Activated CD8-positive, alpha-beta memory T cell treated with anti-CD3 and anti-CD28 coated beads for 36 hours (primary cell): ENCODE data around the gene IARS2. TPM values are rescaled to one million over a fixed set of nuclear protein-coding genes. Genes with fewer than 3 reads are reported as not detected.
"Not testable (repeated sequence)": the region's sequence is repeated elsewhere in the genome, so short reads cannot be mapped to it uniquely, and the experiment has no call there.

Source experiments
- CTCF ChIA-PET: fragments of 350-600 bp; sonication (Branson Sonifier 250); formaldehyde crosslinking; loops from one replicate; lab custom pipeline; 2021; ENCODE audit warnings: antibody characterized with exemption; lab: Charles Lee
- POLR2A ChIA-PET: fragments of 350-600 bp; sonication (Branson Sonifier 250); formaldehyde crosslinking; loops from one replicate; lab custom pipeline; 2021; ENCODE audit warnings: antibody characterized with exemption; lab: Charles Lee
- total RNA-seq, 2 experiments: library from RNA; stranded (reverse); gene quantifications; one replicate each; pipeline ENCODE4 v1.2.3, GENCODE V29; 2021

Gene IARS2
- 10 to 100 TPM; 79.0 to 80.8 TPM for total RNA-seq

GRCh38 chr1:220094016-220094911 is at the start of gene IARS2:
IARS2 (plus strand) TSS chr1:220094132; CDS start chr1:220094217, 85 bp downstream.
- POLR2A ChIA-PET: no interaction called here
- CTCF ChIA-PET: no interaction called here

- CTCF ChIA-PET: interaction anchor here (0.5 kb wide), 1 partner anchor 46 kb away, joined by 3 read pairs; no protein-coding TSS in a partner anchor
- POLR2A ChIA-PET: interaction anchor here (0.6 to 0.7 kb wide), 2 partner anchors 24 to 45 kb away, joined by 3 to 4 read pairs; no protein-coding TSS in a partner anchor
Observed at GRCh38 chr1:220044678-220045355, 49.1 kb upstream of the IARS2 start.

- ChIA-PET POLR2A (interaction anchor here (0.7 kb wide), 1 partner anchor 44 kb away, joined by 3 read pairs; no protein-coding TSS in a partner anchor), CTCF (interaction anchor here (0.6 kb wide), 1 partner anchor 10 kb away, joined by 4 read pairs; no protein-coding TSS in a partner anchor)
Observed at GRCh38 chr1:220045356-220046051, 48.4 kb upstream of the IARS2 start.

- ChIA-PET POLR2A (interaction anchor here (1.0 kb wide), 1 partner anchor 43 kb away, joined by 3 read pairs; the partner anchor contains the start of gene BPNT1), CTCF (interaction anchor here (0.6 kb wide), 1 partner anchor 10 kb away, joined by 4 read pairs; no protein-coding TSS in a partner anchor)
Observed at GRCh38 chr1:220046052-220046930, 47.6 kb upstream of the IARS2 start, which contains the start of gene EPRS1. EPRS1 (minus strand) TSS chr1:220046505; CDS start chr1:220046388, 117 bp downstream.

DNA sequence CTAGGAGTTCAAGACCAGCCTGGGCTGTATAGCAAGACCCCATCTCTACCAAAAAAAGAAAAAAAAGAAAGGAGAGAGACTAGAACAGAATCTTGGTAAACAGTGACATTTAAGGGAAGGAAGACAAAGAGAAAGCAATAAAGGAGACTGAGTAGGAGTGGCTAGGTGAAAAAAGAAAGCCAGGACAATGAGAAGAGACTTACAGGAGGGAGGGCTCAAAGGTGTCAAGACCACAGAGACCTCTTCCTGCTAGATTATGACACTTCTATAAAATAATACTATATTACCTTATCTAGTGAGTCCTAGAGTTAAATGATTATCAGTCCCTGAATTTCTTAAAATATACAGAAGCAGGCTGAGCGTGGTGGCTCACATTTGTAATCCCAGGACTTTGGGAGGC is 37.6 kb upstream of the IARS2 start:
- ChIA-PET CTCF (no interaction called here), POLR2A (no interaction called here)

DNA sequence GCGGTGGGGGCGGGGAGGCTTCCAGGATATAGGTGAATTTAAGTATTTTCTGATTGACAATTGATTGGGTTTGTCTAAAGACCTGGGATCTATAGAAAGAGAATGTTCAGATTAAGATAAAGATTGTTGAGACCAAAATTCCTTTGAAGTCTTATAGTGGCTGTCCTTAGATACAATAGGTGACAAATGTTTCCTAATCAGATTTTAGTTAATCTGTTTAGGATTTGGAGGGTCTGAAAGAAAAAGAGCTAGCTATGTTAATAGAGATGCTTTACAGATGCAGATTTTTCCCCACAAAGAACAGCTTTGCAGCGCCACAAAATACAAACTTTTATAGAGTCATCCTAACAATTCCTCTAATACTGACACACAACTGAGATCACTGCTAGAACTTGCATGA is 33.1 kb upstream of the IARS2 start:
- ChIA-PET POLR2A (no interaction called here), CTCF (no interaction called here)

DNA sequence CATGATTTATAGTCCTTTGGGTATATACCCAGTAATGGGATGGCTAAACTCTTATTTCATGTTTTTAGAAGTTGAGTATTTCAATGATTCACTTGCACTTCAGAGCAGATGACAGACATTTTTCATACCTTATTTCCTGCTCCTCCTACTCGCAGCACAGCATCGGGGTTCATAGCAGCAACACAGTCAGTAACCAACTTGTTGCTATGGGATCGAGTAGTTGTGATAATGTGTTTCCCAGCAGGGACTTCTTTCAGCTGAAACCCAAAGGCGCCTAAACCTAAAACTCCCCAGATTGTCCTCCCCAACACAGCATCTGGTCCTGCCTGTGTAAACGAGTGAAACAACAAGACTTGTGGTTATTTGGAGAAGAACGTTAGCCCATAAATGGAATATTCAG is 31.3 kb upstream of the IARS2 start:
- ChIA-PET POLR2A (no interaction called here), CTCF (no interaction called here)

- CTCF ChIA-PET: interaction anchor here (1.9 kb wide), 1 partner anchor 9 kb away, joined by 3 read pairs; no protein-coding TSS in a partner anchor
- POLR2A ChIA-PET: no interaction called here
Observed at GRCh38 chr1:220067269-220068204, 26.4 kb upstream of the IARS2 start.

DNA sequence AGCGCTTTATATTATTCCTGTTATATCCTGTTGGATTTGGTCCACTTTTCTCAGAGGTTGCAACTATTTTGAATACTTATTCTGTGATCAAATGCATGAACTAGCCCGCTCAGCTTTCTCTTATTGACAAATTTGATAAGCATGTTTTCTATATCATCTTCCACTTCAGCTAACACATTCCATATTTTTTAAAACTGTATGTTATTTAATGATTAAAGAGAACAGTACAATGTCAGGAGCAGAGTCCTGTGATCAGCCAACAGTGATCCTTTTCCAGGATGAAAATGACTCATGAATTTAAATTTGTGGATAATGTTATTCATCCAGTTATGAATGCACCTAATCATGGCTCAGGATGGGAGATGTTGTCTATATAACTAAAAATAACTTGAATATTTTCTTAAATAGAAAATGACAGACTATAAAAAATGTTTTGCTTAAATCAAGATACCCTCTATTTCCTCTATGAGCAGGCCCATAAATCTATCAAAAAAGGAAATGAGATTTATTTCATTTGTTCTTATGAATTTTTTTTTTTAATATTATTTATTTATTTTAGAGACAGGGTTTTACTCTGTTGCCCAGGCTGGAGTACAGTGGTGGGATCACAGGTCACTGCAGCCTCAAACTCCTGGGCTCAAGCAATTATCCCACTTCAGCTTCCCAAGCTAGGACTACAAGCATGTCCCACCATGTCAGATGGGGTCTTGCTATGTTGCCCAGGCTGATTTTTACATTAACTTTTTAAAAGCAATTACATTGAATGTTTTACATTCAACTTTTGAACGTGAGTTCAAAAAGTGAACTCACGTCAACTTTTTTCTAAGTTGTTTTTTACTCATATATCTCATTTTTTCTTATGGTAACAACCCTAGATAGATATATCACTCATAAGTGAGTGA is 16.8 kb upstream of the IARS2 start:
- CTCF ChIA-PET: no interaction called here
- POLR2A ChIA-PET: no interaction called here

- ChIA-PET POLR2A (no interaction called here), CTCF (no interaction called here)
Observed at GRCh38 chr1:220077887-220078286, 16.0 kb upstream of the IARS2 start.

DNA sequence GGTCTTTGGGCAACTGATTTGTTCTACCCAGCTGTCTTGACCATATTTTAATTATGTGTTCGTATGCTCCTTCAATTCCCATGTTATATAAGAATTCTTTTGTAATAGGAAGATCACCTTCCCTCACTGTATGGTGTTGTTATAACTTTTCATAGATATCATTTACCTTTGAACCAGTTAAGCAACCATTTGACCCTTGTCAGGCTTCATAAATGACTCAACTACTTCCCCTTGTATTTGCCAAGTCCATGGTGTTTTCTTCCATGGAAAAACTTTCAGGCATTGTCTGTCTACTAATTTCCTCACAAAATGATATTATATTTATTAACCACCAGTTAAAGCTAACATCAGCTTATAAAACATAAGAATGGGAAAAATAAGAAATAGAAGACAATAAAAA is 9.5 kb upstream of the IARS2 start:
- POLR2A ChIA-PET: no interaction called here
- CTCF ChIA-PET: interaction anchor here (0.8 kb wide), 2 partner anchors 15 to 95 kb away, joined by 3 read pairs; no protein-coding TSS in a partner anchor

DNA sequence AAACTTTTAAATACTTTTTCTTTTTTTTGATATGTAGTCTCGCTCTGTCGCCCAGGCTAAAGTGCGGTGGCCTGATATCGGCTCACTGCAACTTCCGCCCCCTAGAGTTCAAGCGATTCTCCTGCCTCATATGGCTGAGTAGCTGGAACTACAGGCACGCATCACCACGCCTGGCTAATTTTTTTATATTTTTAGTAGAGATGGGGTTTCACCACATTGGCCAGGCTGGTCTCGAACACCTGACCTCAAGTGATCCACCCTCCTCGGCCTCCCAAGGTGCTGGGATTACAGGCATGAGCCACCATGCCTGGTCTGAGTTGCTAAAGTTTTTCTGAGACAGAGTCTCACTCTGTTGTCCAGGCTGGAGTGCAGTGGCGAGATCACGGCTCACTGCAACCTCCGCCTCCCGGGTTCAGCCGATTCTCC is 7.7 kb upstream of the IARS2 start:
- POLR2A ChIA-PET, CTCF ChIA-PET: not testable (repeated sequence)

DNA sequence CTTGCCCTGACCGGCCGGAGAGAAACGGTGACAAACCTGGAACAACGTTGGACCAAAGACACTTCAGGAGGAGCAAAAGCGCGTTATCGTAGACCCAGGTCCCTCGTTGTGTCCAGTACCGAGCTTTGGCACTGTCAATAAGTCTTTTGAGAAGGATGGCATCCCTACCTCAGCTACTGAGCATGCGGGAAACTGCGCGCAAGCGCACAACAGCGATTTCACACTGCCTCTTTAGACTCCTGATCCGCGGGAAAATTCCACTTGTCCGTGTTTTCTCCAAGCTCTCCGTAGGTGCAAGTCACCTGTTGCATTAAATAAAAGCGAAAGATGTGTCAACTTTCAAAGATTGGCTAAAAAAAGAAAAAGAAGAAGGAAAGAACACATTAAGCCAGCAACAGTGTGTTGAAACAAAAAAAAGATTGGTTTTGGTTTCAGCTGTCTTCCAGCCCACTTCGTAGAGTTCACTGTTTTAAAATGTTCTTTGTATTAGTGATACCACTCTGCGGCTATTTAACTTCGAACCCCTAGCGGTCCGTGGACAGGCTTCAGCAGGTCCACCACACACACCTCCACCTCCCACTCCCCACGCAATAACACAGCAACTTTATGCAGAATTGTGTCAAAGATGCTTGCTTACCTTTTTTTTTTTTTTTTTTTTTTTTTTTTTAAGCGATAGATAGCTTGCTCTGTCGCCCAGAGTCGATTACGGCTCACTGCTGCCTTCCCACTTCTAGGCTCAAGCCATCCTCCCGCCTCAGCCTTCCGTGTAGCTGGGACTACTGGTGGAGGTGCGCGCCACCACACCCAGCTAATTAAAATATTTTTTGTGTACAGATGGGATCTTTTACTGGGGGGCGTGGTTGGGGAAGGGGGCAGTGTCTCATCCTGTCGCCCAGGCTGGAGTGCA is 4.0 kb upstream of the IARS2 start, which contains the start of gene BPNT1:
TSS of gene BPNT1 (minus strand) at position 139 of the 907 bp plus-strand sequence. CDS start 9,942 bp downstream, outside the sequence.
- POLR2A ChIA-PET: interaction anchor here (0.5 to 1.2 kb wide), 5 partner anchors 22 to 122 kb away, joined by 3 to 9 read pairs (median 3); partner anchors contain the start of gene EPRS1
- CTCF ChIA-PET: interaction anchor here (0.6 to 1.0 kb wide), 4 partner anchors 8 to 72 kb away, joined by 3 to 5 read pairs (median 3); no protein-coding TSS in a partner anchor

DNA sequence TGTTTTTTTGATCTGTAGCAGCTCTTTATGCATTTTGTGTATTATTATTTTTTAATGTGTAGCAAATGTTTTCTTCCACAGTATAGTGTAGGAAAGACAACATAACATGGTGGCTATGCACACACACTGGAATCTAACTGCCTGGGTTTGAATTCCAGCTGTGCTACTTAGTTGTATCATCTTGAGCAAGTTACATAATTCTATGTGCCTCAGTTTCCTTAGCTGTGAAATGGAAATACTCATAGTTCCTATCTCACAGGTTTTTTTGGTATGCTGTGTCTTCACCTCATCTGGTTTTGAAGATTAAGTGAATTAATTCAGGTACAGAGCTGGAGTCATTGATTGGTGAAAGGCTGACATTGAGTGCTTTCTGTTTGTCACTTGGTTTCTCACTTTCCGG is 1.2 kb upstream of the IARS2 start:
- ChIA-PET POLR2A (no interaction called here), CTCF (no interaction called here)
